Measurements from ENCODE around the gene THRSP.
"Not testable (repeated sequence)": the region's sequence is repeated elsewhere in the genome, so short reads cannot be mapped to it uniquely, and the experiment has no call there.

The THRSP gene

DNA sequence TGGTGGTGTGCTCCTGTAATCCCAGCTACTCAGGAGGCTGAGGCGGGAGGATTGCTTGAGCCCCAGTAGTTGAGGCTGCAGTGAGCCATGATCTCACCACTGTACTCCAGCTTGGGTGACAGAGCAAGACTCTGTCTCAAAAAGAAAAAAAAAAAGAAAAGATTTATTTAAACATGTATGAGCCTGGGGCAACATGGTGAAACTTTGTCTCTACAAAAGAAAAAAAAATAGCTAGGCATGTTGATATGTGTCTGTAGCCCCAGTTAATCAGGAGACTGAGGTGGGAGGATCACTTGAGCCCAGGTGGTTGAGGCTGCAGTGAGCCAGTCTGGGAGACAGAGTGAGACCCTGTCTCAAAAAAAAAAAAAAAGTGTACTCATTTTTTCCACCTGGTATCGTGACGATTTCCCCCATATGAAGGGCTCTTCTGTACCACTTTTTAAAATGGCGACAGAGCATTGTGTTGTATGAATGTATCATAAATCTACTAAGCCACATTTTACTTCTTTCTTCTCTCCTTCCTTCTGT is 24.2 kb upstream of the THRSP start:
- DNase-seq (ENCODE audit: low read depth in 2 of 2) = no peak

DNA sequence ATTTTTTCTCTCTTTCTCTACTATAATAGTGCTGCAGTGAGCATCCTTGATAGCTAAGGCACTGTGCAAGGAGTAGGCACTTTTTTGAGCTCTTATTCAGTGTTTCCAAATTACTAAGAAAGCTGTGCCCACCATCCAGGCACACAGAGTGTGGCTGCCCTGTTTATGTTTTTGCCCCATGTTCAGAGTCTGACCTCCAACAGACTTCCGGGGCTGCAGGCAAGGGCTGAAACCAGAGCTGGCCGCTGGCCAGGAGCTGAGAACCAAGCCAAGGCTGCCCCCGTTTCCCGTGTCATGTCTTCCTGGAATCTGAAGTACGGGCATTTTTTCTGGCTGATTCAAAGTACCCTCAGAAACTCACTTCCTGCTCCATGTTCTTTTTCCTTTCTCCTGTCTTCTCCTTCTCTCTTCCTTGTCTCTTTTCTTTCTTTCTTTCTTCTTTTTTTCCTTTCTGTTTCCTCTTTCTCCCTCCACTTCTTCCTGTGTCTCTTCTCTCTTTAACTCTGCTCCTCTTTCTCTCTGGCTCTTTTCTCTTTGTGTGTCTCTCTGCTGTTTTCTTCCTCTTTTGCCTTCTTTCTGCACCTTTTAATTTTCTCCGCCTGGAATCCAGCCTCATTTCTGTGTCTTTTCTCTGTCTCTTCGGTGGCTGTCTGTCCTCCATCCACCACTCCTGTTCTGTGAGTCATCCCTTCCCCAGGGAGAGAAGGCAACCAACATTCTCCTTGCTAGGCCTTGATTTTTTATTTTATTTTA is 23.6 kb upstream of the THRSP start:
- no peak for DNase-seq (ENCODE audit: low read depth in 2 of 2)

DNA sequence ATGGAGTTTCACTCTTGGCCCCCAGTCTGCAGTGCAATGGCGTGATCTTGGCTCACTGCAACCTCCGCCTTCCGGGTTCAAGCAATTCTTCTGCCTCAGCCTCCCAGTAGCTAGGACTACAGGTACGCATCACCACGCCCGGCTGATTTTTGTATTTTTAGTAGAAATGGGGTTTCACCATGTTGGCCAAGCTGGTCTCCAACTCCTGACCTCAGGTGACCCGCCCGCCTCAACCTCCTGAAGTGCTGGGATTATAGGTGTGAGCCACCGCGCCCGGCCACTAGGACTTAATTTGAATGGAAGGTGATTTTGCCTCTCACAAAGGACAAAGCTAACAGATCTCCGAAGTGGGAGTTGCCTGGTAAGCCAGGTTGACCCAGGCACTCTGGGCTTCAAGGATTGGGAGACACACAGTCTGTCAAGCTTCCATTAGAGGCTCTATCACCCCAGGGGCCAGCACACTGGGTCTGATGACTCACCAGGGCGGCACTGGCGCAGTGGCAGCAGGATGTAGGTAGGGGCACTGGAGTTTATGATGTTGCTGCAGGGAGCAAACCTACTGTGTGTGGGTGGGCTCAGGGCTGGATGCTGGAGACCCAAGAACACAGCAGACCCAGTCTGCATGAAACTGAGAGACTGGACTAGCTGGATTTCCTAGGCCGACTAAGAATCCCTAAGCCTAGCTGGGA is 22.8 kb upstream of the THRSP start:
- no peak for DNase-seq (ENCODE audit: low read depth in 2 of 2)

DNA sequence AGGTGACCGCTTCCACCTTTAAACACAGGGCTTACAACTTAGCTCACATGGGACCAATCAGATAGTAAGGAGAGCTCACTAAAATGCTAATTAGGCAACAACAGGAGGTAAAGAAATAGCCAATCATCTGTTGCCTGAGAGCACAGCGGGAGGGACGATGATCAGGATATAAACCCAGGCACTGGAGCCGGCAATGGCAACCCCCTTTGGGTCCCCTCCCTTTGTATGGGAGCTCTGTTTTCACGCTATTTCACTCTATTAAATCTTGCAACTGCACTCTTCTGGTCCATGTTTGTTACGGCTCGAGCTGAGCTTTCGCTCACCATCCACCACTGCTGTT is 22.3 kb upstream of the THRSP start:
- not testable (repeated sequence) for DNase-seq (ENCODE audit: low read depth in 2 of 2)

DNA sequence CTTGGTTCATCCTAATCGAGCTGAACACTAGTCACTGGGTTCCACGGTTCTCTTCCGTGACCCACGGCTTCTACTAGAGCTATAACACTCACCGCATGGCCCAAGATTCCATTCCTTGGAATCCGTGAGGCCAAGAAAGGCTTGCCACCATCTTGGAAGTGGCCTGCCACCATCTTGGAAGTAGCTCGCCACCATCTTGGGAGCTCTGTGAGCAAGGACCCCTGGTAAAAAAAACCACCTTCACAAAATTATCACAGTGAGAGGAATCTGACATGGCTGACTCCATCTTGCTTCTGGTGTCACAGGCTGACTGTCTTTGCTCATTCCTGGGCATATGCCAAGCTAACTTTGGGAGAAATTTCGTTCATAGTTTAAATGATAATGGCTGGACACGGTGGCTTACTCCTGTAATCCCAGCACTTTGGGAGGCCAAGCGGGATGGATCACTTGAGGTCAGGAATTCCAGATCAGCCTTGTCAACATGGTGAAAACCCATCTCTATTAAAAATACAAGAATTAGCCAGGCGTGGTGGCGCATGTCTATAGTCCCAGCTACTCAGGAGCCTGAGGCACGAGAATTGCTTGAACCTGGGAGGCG is 21.7 kb upstream of the THRSP start:
- DNase-seq (ENCODE audit: low read depth in 2 of 2) = no peak

DNA sequence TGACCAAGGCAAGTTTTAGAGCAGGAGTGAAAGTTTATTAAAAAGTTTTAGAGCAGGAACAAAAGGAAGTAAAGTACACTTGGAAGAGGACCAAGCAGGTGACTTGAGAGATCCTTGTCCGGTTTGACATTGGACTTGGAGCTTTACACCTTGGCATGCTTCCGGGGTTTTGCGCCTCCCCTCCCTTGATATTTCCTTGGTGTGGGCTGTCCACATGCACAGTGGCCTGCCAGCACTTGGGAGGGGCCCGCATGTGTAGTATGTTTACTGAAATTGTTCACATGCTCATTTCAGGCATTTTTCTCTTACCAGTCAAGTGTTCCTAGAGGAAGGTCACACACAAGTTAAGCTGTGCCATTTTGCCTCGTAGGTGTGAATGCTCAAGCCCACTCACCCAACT is 19.0 kb upstream of the THRSP start:
- no peak for DNase-seq (ENCODE audit: low read depth in 2 of 2)

DNA sequence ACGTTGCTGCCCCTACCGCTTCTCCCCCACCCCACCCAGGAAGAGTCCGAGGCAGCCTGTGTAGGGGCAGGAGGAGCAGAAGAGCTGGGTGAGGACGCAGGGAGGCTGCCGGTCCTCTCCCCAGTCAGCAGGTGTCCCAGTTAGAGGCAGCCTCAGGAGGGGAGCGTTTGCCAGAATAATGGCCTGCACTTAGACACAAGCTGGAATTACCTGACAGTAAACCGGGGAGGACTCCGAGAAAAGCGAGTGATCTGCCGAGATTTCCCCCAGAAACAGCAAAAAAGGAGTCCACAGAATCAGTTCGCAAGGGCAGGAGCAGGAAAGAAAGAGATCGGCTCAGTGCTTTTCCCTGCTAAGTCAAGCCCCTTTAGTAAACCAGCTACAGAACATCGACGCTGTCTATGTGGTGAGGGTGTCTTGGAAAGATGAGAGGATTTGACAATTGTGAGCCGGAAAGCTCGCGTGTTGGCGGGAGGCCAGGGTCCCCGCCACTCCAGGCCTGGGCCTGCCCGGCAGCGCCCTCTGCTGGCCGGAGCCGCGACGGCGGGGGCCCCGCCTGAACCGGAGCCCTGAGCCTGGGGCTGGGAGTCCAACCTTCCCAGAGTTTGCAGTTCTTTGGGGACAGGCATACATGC is 17.7 kb upstream of the THRSP start:
- peak; percentile 28 to 52 for DNase-seq (ENCODE audit: low read depth in 2 of 2)

DNA sequence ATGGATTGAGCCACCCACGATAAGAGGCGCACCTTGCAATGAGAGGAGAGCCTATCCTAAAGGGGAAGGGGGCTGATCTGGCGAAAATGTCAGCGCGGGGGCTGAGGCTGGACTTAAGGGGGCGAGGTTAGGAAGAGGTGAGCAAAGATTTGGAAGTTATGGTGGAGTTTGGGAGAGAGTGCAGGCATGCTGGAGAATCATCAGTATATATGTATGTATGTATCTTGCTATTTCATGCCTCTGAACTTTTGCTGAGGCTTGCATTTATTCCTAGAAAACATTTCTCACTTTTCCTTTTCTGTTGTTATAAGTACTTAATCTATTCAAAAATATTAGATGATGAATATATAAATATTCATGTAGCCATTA is 17.2 kb upstream of the THRSP start:
- DNase-seq (ENCODE audit: low read depth in 2 of 2) = no peak

DNA sequence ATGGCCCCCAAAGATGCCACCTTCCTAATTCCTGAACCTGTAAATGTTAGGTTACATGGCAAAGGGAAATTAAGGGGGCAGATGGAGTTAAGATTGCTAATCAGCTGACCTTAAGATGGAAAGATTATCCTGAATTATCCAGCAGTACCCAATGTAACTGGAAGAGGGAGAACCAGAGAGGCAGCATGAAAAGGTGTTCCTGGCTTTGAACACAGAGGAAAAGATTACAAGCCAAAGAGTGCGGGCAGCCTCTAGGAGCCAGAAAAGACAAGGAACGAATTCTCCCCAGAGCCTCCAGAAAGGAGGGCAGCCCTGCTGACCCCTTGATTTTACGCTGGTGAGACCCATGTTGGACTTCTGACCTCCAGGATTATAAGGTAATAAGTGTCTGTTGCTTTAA is 15.1 kb upstream of the THRSP start:
- no peak for DNase-seq (ENCODE audit: low read depth in 2 of 2)

DNA sequence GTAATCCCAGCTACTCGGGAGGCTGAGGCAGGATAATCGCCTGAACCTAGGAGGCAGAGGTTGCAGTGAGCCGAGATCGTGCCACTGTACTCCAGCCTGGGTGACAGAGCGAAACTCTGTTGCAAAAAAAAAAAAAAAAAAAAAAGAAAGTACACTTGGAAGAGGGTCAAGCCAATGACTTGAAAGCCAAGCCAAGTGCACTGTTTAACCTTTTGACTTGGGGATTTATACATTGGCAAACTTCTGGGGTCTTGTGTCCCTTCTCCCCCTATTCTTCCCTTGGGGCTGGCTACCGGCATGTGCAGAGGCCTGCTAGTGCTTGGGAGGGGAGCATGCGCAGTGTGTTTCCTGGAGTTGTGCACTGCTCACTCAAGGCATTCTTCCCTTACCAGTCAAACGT is 14.3 kb upstream of the THRSP start:
- DNase-seq (ENCODE audit: low read depth in 2 of 2) = no peak

DNA sequence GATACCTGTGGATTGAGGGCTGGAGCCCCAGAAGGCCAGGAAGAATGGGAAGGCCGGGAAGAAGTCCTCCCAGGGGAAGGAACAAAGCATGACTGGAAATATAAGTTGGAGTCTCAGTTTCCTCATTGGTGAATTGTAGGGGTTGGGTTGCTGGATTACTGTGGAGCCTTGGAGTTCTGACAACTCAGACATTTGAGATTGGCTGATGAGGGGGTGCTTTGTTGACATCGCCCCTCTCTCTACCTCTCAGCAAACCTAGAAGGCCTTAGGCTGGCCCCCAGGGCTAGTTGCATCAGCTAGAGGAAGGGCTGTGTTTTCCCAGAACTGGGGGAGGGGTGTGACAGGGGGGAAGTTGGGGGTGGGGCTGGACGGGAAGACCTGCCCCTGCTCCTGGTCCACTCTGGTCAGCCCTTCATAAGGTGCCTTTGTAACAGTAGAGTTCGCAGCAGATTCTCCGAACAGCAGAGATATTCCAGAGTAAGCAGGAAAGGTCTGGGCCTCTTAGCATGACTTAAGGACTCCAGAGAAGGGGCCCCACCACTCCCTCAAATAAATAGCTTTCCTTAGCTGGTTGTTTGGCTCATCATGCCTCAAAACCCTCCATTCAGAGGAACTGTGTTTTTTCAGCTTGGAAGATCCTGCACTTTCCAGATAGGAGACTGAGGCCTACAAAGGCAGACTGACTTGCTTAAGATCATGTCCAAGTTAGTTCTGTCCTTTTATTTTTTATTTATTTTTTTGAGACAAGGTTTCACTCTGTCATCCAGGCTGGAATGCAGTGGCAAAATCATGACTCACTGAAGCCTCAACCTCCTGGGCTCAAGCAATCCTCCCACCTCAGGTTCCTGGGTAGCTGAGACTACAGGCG is 12.5 kb upstream of the THRSP start:
- no peak for DNase-seq (ENCODE audit: low read depth in 2 of 2)

DNA sequence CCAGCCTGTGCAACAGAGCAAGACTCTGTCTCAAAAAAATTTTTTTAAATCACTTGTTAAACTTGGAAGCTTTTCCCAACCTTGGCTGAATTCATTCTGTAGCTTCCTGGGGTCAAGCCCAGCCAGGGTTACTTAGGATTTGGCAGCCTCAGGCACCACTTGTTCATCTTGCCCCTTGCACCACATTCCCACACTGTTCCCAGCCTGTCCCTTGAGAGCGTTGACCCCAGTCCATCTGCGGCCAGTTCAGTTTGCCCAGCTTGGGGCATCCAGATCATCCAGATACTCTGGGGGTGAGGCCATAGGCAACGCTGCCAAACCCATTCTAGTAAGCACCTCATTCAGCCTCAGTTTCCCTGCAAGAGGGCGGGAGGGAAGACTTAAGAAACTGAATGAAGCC is 8.7 kb upstream of the THRSP start:
- DNase-seq (ENCODE audit: low read depth in 2 of 2) = no peak

DNA sequence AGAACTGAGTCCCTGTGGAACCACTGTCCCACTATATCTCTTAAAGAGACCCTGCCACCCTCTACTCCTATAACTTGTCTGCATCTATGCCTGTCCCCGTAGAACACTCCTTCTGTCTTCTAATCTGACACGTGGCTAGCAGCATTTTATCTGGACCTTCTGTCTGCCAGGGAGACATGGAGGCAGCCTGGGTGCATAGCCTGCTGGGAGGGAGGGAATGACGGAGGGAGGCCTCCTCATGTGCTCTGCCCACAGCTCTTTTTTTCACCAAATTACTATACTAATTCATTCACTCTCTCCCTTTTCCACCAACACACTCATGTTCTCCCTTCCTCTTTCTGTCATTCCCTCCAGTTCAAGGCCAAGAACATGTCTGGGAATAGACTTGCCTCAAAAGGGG is 7.6 kb upstream of the THRSP start:
- no peak for DNase-seq (ENCODE audit: low read depth in 2 of 2)

DNA sequence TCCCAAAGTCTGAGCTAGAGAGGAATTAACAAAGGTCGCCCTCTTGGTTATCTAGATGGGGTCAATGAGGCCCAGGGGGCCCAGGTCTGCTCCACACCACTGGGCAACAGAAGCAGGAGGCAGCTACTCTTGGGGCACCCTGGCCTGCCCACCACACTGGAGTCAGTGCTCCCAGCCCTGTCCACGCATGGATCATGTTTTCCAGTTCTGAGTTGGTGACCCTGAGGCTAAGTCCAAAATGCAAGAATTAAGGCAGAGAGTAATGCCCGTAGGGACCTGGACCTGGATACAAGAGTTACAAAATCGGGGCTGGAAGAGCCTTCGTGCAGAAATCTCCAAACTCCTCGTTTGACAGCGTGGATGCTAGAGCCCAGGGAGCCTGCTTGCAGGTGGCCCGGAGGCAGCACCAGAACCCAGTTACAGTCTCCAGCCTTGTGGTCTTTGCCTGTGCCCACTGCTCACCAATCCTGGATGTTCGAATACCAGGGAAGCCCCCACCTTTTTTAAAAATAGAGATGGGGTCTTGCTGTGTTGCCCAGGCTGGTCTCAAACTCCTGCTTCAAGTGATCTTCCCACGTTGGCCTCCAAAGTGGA is 6.1 kb upstream of the THRSP start:
- DNase-seq (ENCODE audit: low read depth in 2 of 2) = no peak

DNA sequence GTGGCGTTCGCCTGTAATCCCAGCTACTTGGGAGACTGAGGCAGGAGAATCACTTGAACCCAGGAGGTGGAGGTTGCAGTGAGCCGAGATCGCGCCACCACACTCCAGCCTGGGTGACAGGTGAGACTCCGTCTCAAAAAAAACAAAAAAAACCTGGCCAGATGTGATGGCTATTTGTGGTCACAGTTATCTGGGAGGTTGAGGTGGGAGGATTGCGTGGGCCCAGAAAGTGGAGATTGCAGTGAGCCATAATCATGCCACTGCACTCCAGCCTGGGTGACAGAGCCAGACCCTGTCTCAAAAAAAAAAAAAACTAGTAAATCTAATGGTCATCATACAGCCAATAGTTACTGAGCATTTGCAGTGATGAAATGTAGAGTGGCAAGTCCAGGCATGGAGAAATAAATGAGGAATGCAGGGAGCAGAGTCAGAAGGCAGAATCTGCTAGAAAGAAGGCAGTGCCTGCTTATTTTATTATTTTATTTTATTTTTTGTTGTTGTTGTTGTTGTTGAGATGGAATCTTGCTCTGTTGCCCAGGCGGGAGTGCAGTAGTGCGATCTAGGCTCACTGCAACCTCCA is 3.8 kb upstream of the THRSP start:
- not testable (repeated sequence) for DNase-seq (ENCODE audit: low read depth in 2 of 2)

DNA sequence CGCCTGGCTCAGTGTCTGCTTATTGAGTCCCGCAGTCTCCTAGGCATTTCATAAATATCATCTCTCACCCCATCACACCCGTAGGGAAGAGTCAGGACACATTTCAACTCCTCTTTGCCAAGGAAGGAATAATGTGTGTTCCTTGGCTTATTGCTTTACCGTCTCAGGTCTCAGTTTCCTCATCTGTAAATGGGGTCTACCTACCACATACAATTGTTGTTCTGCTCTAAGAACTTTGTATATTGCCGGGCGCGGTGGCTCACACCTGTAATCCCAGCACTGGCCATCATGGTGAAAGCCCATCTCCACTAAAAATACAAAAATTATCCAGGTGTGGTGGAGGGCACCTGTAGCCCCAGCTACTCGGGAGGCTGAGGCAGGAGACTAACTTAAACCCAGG is 3.1 kb upstream of the THRSP start:
- no peak for DNase-seq (ENCODE audit: low read depth in 2 of 2)

DNA sequence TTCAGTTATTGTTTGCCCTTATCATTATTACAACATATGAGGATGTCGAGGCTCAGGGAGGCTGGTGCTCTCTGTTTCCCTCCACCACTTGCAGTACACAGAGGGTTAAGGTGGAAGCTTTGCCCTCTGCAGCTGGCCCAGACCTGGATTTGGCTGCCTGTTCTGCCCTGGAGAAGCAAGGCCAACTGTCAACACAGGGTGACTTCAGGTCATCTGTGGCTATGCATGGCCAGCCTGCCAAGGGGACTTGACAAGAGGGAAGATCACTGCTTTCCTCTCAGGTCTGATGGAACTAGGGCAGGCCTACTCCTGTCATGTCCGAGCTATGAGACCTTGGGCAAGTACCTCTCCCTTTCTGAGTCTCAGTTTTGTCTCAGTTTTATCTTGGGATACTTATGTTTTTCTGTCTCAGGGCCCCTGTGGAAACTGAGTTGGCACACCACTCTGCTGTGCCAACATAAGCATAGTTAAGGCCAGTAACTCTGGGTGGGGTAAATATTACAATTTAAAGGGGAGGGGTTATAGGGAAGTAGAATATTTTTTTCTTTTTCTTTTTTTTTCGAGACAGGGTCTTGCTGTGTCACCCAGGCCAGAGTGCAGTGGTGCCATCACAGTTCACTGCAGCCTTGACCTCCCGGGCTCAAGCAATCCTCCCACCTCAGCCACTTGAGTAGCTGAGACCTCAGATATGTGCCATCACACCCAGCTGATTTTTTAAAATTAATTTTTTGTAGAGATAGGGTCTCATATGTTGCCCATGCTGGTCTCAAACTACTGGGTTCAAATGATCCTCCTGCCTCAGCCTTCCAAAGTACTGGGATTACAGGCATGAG is 2.4 kb upstream of the THRSP start:
- no peak for DNase-seq (ENCODE audit: low read depth in 2 of 2)

DNA sequence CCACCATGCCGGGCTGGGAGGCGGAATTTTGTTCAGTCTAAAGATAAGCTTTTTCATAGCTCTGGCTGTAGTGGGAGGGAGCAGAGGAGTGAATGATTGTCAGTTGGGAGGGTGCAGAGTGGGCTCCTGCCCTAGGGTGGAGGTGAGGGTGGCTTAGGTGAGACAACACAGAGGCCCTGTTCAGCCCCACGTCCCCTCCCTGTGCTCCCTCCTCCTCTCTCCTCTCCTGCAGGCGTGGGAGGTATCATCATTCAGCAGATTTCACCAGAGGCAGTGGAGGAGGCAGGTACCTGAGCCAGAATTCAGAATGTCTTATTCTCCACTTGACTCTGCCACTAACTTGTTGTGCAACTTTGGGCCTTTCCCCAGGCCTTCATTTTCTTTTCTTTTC is 1.7 kb upstream of the THRSP start:
- no peak for DNase-seq (ENCODE audit: low read depth in 2 of 2)

DNA sequence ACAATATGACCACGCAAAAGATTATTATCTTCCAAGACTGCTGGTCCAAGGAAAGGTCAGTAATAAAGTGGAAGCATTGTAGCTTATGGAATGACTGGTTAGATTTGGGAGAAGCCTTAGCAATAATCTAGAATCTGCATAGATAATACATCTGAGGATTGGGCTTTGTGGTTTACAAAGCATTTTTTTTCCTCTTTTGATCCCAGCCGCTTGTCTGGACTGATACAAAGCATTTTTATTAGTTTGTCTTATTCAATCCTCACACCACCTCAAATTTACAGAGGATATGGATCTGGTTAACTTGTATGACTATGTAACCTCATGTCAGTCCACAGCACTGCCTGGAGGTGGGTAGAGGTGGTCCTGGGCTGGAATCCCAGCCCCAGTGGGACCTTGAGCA is 990 bp upstream of the THRSP start:
- no peak for DNase-seq (ENCODE audit: low read depth in 2 of 2)

DNA sequence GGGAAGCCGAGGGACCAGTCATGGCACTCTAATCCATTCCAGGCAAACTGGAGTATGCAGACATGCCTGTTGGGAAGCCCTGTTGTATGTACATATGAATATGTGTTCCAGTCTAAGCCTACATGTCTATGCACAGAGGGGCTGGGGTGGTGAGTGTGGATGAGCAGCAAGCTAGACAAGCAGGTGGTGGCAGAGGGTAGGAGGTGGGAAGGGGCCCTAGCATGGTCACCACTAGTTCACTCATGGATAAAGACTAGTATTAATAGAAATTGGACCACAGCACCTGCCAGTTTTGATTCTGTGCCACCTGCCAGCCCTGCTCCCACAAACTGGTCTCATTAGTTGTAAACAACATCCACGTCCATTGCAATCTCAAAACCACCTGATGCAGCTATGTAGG is 1.5 kb downstream of the THRSP start:
- no peak for DNase-seq (ENCODE audit: low read depth in 2 of 2)

Data from activated CD8-positive, alpha-beta memory T cell treated with anti-CD3 and anti-CD28 coated beads for 4 hours (primary cell).